Urinary bladder (tissue), 4 donors: ENCODE measurements around the gene TMEM164. TPM values are rescaled to one million over a fixed set of nuclear protein-coding genes. Genes with fewer than 3 reads are reported as not detected.

Experiments
- DNase-seq: peaks from one replicate; pipeline ENCODE4 v3.0.0-alpha.2; 2015; ENCODE audit errors: extremely low spot score
- H3K27ac ChIP-seq: one replicate; pipeline ENCODE4 v1.5.1; 2013; ENCODE audit warnings: low read depth, mild to moderate bottlenecking, moderate library complexity
- H3K36me3 ChIP-seq: one replicate; pipeline ENCODE4 v1.6.1; 2013; ENCODE audit warnings: mild to moderate bottlenecking, moderate library complexity; ENCODE audit not compliant: insufficient read depth
- H3K4me1 ChIP-seq: one replicate; pipeline ENCODE4 v1.6.1; 2013; ENCODE audit warnings: mild to moderate bottlenecking, moderate library complexity; ENCODE audit not compliant: insufficient read depth
- H3K4me3 ChIP-seq: one replicate; pipeline ENCODE4 v1.5.1; 2013; ENCODE audit warnings: low read depth, low read length
- WGBS: extraction: QIAGEN DNeasy Blood & Tissue Kit; methylation state at CpG from one replicate; pipeline ENCODE4 v1.1.7; 2013; 5-methylcytosine and 5-hydroxymethylcytosine counted together
- polyA plus RNA-seq: library from polyadenylated mRNA; stranded (reverse); fragments of 200-250 nt; gene quantifications from one replicate; pipeline ENCODE4 v1.2.3, GENCODE V29; 2013
- total RNA-seq: library from RNA; depleted of rRNA; stranded (reverse); fragments of >200 nt; gene quantifications from one replicate; pipeline ENCODE4 v1.2.3, GENCODE V29; 2014
- donor health status: healthy with polysubstance abuse.
- donor health status: healthy.

The TMEM164 gene
- total and polyA plus RNA-seq, 2 donors = 10.3 to 12.4 TPM

- no peak for DNase-seq
- H3K36me3 ChIP-seq = no peaks in the 10 kb centered on the region
- no peak overlapping the region for H3K27ac ChIP-seq
- 98% methylated on average over 1 of the region's 1 CpG for WGBS
- no peaks in the 10 kb centered on the region for H3K4me1 ChIP-seq
- H3K4me3 ChIP-seq = no peak overlapping the region
Measured at GRCh38 chrX:110053453-110053852, 50.5 kb downstream of the TMEM164 start.

GRCh38 chrX:110055616-110056015 lies 52.7 kb downstream of the TMEM164 start:
- no peaks in the 10 kb centered on the region for H3K4me1 ChIP-seq
- no peaks in the 10 kb centered on the region for H3K36me3 ChIP-seq
- DNase-seq = no peak
- 100% methylated on average over 4 of the region's 4 CpGs for WGBS
- no peak overlapping the region for H3K4me3 ChIP-seq
- no peak overlapping the region for H3K27ac ChIP-seq

- DNase-seq = no peak
- no peak overlapping the region for H3K4me3 ChIP-seq
- WGBS = 90% methylated on average over 1 of the region's 1 CpG
- H3K4me1 ChIP-seq = no peaks in the 10 kb centered on the region
- no peak overlapping the region for H3K27ac ChIP-seq
- no peaks in the 10 kb centered on the region for H3K36me3 ChIP-seq
Measured at GRCh38 chrX:110056419-110056818, 53.5 kb downstream of the TMEM164 start.

GRCh38 chrX:110059410-110059809 lies 56.5 kb downstream of the TMEM164 start:
- no peaks in the 10 kb centered on the region for H3K4me1 ChIP-seq
- no peaks in the 10 kb centered on the region for H3K36me3 ChIP-seq
- no peak overlapping the region for H3K4me3 ChIP-seq
- no peak for DNase-seq
- WGBS = 97% methylated on average over 3 of the region's 3 CpGs
- no peak overlapping the region for H3K27ac ChIP-seq

- H3K36me3 ChIP-seq = no peaks in the 10 kb centered on the region
- no peak for DNase-seq
- no peak overlapping the region for H3K27ac ChIP-seq
- no peaks in the 10 kb centered on the region for H3K4me1 ChIP-seq
- no peak overlapping the region for H3K4me3 ChIP-seq
Measured at GRCh38 chrX:110060317-110060716, 57.4 kb downstream of the TMEM164 start.

DNA sequence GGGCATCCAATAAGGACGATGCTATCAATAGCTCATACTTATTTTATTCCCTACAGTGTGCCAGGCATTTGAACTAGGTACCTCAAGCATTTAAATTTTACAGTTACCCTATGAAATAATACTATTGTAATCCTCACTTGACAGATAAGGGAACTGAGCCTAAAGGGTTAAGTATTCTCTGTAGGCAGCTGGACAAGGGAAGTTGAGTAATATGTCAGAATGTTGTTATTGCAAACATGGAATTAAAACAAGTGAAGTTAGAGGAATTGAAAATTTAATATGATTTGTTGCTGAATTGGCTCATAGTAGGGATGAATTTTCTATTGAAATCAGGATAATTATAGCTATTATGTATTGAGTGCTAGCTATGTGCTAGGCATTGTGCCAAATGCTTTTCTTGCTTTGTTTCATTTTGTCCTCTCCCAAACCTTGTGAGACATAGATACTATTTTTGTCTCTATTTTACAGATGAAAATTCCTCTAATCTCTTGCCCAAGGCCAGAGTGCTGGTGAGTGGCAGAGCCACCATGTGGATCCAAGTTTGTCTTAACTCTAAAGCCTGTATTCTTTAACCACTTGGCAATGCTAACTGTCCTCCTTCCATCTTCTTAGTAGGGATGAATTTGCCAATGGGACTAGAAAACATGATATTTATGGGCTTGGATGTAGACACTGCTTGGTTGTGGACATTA lies 58.1 kb downstream of the TMEM164 start:
- WGBS = 93% methylated on average over 1 of the region's 1 CpG
- DNase-seq = no peak
- H3K4me3 ChIP-seq = no peak overlapping the region
- H3K27ac ChIP-seq = no peak overlapping the region
- no peaks in the 10 kb centered on the region for H3K4me1 ChIP-seq
- no peaks in the 10 kb centered on the region for H3K36me3 ChIP-seq

DNA sequence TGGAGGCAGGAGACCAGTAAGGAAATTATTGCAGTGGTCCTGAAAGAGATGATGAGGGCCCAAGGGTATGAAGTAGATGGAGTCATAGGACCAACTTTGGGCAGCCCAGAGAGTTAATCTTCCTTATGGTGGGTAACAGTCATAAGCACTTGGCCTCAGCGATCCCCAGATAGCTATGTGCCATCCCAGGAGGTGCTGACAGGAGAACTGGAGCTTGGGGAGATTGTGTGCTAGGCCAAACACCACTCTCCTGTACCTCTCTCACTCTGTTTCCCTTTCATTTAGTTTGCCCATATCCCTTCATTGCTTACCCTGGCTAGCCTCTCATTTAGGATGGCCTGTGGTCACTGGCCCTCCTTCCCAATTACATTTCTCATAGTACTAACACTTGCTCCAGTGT lies 60.0 kb downstream of the TMEM164 start:
- H3K36me3 ChIP-seq = no peaks in the 10 kb centered on the region
- WGBS = 95% methylated on average over 1 of the region's 1 CpG
- no peak overlapping the region for H3K27ac ChIP-seq
- DNase-seq = no peak
- no peaks in the 10 kb centered on the region for H3K4me1 ChIP-seq
- no peak overlapping the region for H3K4me3 ChIP-seq

GRCh38 chrX:110066488-110067225 lies 63.7 kb downstream of the TMEM164 start:
- no peak for DNase-seq
- no peak overlapping the region for H3K4me3 ChIP-seq
- H3K27ac ChIP-seq = no peak overlapping the region
- H3K4me1 ChIP-seq = no peaks in the 10 kb centered on the region
- 76% methylated on average over 7 of the region's 7 CpGs for WGBS
- no peaks in the 10 kb centered on the region for H3K36me3 ChIP-seq

- Histone ChIP-seq H3K27ac (no peak overlapping the region), H3K4me1 (no peaks in the 10 kb centered on the region), H3K4me3 (no peak overlapping the region), H3K36me3 (no peaks in the 10 kb centered on the region)
- 98% methylated on average over 2 of the region's 2 CpGs for WGBS
- no peak for DNase-seq
Measured at GRCh38 chrX:110070970-110071369, 68.1 kb downstream of the TMEM164 start.

- DNase-seq = no peak
- Histone ChIP-seq H3K4me3 (no peak overlapping the region), H3K4me1 (peaks cover 3% of the 10 kb centered on the region), H3K36me3 (no peaks in the 10 kb centered on the region), H3K27ac (no peak overlapping the region)
Measured at GRCh38 chrX:110081320-110081719, 78.4 kb downstream of the TMEM164 start.

- H3K27ac ChIP-seq = no peak overlapping the region
- H3K36me3 ChIP-seq = no peaks in the 10 kb centered on the region
- WGBS = 74% methylated on average over 1 of the region's 1 CpG
- H3K4me1 ChIP-seq = peaks cover 3% of the 10 kb centered on the region
- no peak for DNase-seq
- H3K4me3 ChIP-seq = no peak overlapping the region
Measured at GRCh38 chrX:110081740-110082139, 78.8 kb downstream of the TMEM164 start.

GRCh38 chrX:110082161-110082560 lies 79.2 kb downstream of the TMEM164 start:
- 14% methylated on average over 4 of the region's 4 CpGs for WGBS
- H3K4me1 ChIP-seq = peaks cover 3% of the 10 kb centered on the region
- no peak overlapping the region for H3K4me3 ChIP-seq
- no peak for DNase-seq
- H3K27ac ChIP-seq = no peak overlapping the region
- H3K36me3 ChIP-seq = no peaks in the 10 kb centered on the region

- no peak for DNase-seq
- H3K36me3 ChIP-seq = no peaks in the 10 kb centered on the region
- no peak overlapping the region for H3K4me3 ChIP-seq
- peaks cover 3% of the 10 kb centered on the region for H3K4me1 ChIP-seq
- H3K27ac ChIP-seq = no peak overlapping the region
Measured at GRCh38 chrX:110086162-110086915, 83.4 kb downstream of the TMEM164 start.

GRCh38 chrX:110086916-110087484 lies 84.1 kb downstream of the TMEM164 start:
- WGBS = 78% methylated on average over 2 of the region's 2 CpGs
- DNase-seq = no peak
- Histone ChIP-seq H3K4me1 (peaks cover under 1% of the 10 kb centered on the region), H3K4me3 (no peak overlapping the region), H3K27ac (peak overlapping the region; percentile 18), H3K36me3 (no peaks in the 10 kb centered on the region)
